CD14-positive monocyte (primary cell): ENCODE results near the gene PPP6R3. TPM values are rescaled to one million over a fixed set of nuclear protein-coding genes. Genes with fewer than 3 reads are reported as not detected.
"Not testable (repeated sequence)": the region's sequence is repeated elsewhere in the genome, so short reads cannot be mapped to it uniquely, and the experiment has no call there.

Source experiments
- DNase-seq, 3 donors: peaks; one replicate each; pipeline ENCODE4 v3.0.0-alpha.2; 2011 to 2022
- H2AFZ ChIP-seq: 2 replicates; pipeline ENCODE4 v1.6.0; 2012; ENCODE audit warnings: mild to moderate bottlenecking, low read depth, low read length, inconsistent platforms; ENCODE audit not compliant: insufficient read depth, poor library complexity, severe bottlenecking
- H3K27ac ChIP-seq, 2 donors: 1 replicate in 1 of 2; 2 replicates in 1 of 2; pipeline ENCODE4 v1.5.1; 2012 to 2013; ENCODE audit warnings: low read length in 2 of 2, control low read depth in 1 of 2, inconsistent platforms in 1 of 2, low read depth in 1 of 2, mild to moderate bottlenecking in 1 of 2
- H3K27me3 ChIP-seq, 2 donors: one replicate each; pipeline versions ENCODE4 v1.6.0 to v1.6.1; 2011 to 2013; ENCODE audit warnings: low read length in 2 of 2; ENCODE audit not compliant: control insufficient read depth in 2 of 2, insufficient read depth in 2 of 2
- H3K36me3 ChIP-seq, 2 donors: replicated peaks in 1 of 2; 1 replicate in 1 of 2; 2 replicates in 1 of 2; pipeline versions ENCODE4 v1.5.1 to v1.6.1; 2012 to 2013; ENCODE audit warnings: low read length in 2 of 2, control low read depth in 1 of 2, inconsistent platforms in 1 of 2, mild to moderate bottlenecking in 1 of 2; ENCODE audit not compliant: insufficient read depth in 2 of 2, control insufficient read depth in 1 of 2
- H3K4me1 ChIP-seq, 2 donors: 1 replicate in 1 of 2; 2 replicates in 1 of 2; pipeline versions ENCODE4 v1.5.1 to v1.6.1; 2012 to 2013; ENCODE audit warnings: low read length in 2 of 2, control low read depth in 1 of 2, inconsistent platforms in 1 of 2, mild to moderate bottlenecking in 1 of 2, moderate library complexity in 1 of 2; ENCODE audit not compliant: insufficient read depth in 2 of 2, control insufficient read depth in 1 of 2
- H3K4me2 ChIP-seq: replicated peaks from 2 replicates; pipeline ENCODE3; 2012; ENCODE audit warnings: low read length, moderate library complexity, mild to moderate bottlenecking; ENCODE audit not compliant: poor library complexity, severe bottlenecking; ENCODE audit errors: extremely low read depth
- H3K4me3 ChIP-seq, 3 experiments: fragments of 200-600 bp in 1 of 3; sonication (generic) in 1 of 3; replicated peaks in 1 of 3; 1 replicate in 2 of 3; 2 replicates in 1 of 3; pipeline ENCODE4 v1.5.1; 2011 to 2013; ENCODE audit warnings: low read length in 3 of 3, mild to moderate bottlenecking in 3 of 3, control low read depth in 2 of 3, low read depth in 2 of 3, inconsistent platforms in 1 of 3, moderate library complexity in 1 of 3
- H3K79me2 ChIP-seq: 2 replicates; pipeline ENCODE4 v1.6.0; 2012; ENCODE audit warnings: mild to moderate bottlenecking, control low read depth, inconsistent platforms, low read length, moderate library complexity; ENCODE audit not compliant: insufficient read depth
- H3K9ac ChIP-seq: 2 replicates; pipeline ENCODE4 v1.6.0; 2017; ENCODE audit warnings: low read length, mild to moderate bottlenecking; ENCODE audit not compliant: insufficient read depth, poor library complexity, severe bottlenecking
- H3K9me3 ChIP-seq, 2 donors: replicated peaks in 1 of 2; 1 replicate in 1 of 2; 2 replicates in 1 of 2; pipeline versions ENCODE4 v1.5.1 to v1.6.1; 2012 to 2013; ENCODE audit warnings: low read length in 2 of 2, control low read depth in 1 of 2; ENCODE audit not compliant: control insufficient read depth in 1 of 2, insufficient read depth in 1 of 2
- H4K20me1 ChIP-seq: 2 replicates; pipeline ENCODE4 v1.6.0; 2012; ENCODE audit warnings: mild to moderate bottlenecking, low read length, control low read depth, moderate library complexity; ENCODE audit not compliant: insufficient read depth
- H3K27ac Mint-ChIP-seq, 7 donors: one replicate each; pipeline ENCODE4 v1.8.0; 2020; ENCODE audit warnings: mild to moderate bottlenecking in 7 of 7, mixed read lengths in 7 of 7, moderate library complexity in 6 of 7, inconsistent platforms in 2 of 7
- H3K27me3 Mint-ChIP-seq, 3 donors: one replicate each; pipeline ENCODE4 v1.8.0; 2021 to 2022; ENCODE audit warnings: low read depth in 3 of 3, mild to moderate bottlenecking in 3 of 3, mixed read lengths in 3 of 3, moderate library complexity in 3 of 3, inconsistent platforms in 1 of 3
- H3K36me3 Mint-ChIP-seq, 2 donors: one replicate each; pipeline ENCODE4 v1.8.0; 2020; ENCODE audit warnings: mixed read lengths in 2 of 2, inconsistent platforms in 1 of 2, mild to moderate bottlenecking in 1 of 2
- H3K4me1 Mint-ChIP-seq: one replicate; pipeline ENCODE4 v1.8.0; 2020; ENCODE audit warnings: mild to moderate bottlenecking, mixed read lengths
- H3K4me3 Mint-ChIP-seq, 2 donors: one replicate each; pipeline ENCODE4 v1.8.0; 2020; ENCODE audit warnings: mild to moderate bottlenecking in 2 of 2, mixed read lengths in 2 of 2, moderate library complexity in 1 of 2
- H3K9me3 Mint-ChIP-seq, 7 donors: one replicate each; pipeline ENCODE4 v1.8.0; 2020 to 2022; ENCODE audit warnings: mixed read lengths in 7 of 7, mild to moderate bottlenecking in 6 of 7, moderate library complexity in 6 of 7, inconsistent platforms in 2 of 7
- WGBS: methylation state at CpG from one replicate; pipeline ENCODE4 v1.1.5; 2013; ENCODE audit warnings: missing lambda C conversion rate; ENCODE audit not compliant: insufficient coverage; 5-methylcytosine and 5-hydroxymethylcytosine counted together
- intact Hi-C, 2 donors: fragments of 100-400 bp; cut with micrococcal nuclease; formaldehyde crosslinking; loops; one replicate each; pipeline versions ENCODE4 v1.15.0 to v1.15.1; 2023
- polyA plus RNA-seq, 3 donors: library from polyadenylated mRNA; depleted of rRNA in 1 of 3; unstranded in 2 of 3; stranded (reverse) in 1 of 3; fragments of 300-500 nt in 2 of 3; fragments of >200 nt in 1 of 3; fragmentation: Illumina TruSeq in 2 of 3; gene quantifications; 1 replicate in 2 of 3; 2 replicates in 1 of 3; pipeline ENCODE4 v1.2.3, GENCODE V29; 2012 to 2021

Gene PPP6R3
- polyA plus RNA-seq, 3 donors: 22.9 to 39.4 (median 38.1) TPM

GRCh38 chr11:68625069-68625468, 164.5 kb downstream of the PPP6R3 start:
- H4K20me1 ChIP-seq, DNase-seq, H3K27ac Mint-ChIP-seq, H2AFZ ChIP-seq, H3K79me2 ChIP-seq, H3K4me1 Mint-ChIP-seq, H3K9ac ChIP-seq, H3K4me3 ChIP-seq, H3K36me3 ChIP-seq, H3K4me3 Mint-ChIP-seq, H3K27me3 ChIP-seq, H3K9me3 Mint-ChIP-seq, H3K4me1 ChIP-seq, H3K36me3 Mint-ChIP-seq, intact Hi-C loops, H3K27ac ChIP-seq, H3K9me3 ChIP-seq, H3K4me2 ChIP-seq: not testable (repeated sequence)
- peaks cover 7 to 12% (median 12%) of the 10 kb centered on the region in 3 donors for H3K27me3 Mint-ChIP-seq
- 100% methylated on average over 1 of the region's 4 CpGs for WGBS

GRCh38 chr11:68626236-68626635, 165.7 kb downstream of the PPP6R3 start:
- H3K79me2 ChIP-seq, H2AFZ ChIP-seq, H3K9ac ChIP-seq, H3K4me1 ChIP-seq, DNase-seq, H3K4me2 ChIP-seq, H3K27me3 ChIP-seq, H3K9me3 Mint-ChIP-seq, H4K20me1 ChIP-seq, H3K4me1 Mint-ChIP-seq, H3K4me3 Mint-ChIP-seq, H3K27ac Mint-ChIP-seq, H3K27ac ChIP-seq, intact Hi-C loops, H3K4me3 ChIP-seq, H3K9me3 ChIP-seq, H3K36me3 Mint-ChIP-seq, H3K36me3 ChIP-seq: not testable (repeated sequence)
- peaks cover 7 to 12% (median 12%) of the 10 kb centered on the region in 3 donors for H3K27me3 Mint-ChIP-seq
- 89% methylated on average over 6 of the region's 7 CpGs for WGBS

GRCh38 chr11:68628837-68629236, 168.3 kb downstream of the PPP6R3 start:
- H3K9me3 Mint-ChIP-seq, intact Hi-C loops, H3K4me1 Mint-ChIP-seq, H3K4me2 ChIP-seq, H3K4me1 ChIP-seq, H3K27ac Mint-ChIP-seq, DNase-seq, H3K27ac ChIP-seq, H3K27me3 Mint-ChIP-seq, H3K4me3 ChIP-seq, H3K79me2 ChIP-seq, H3K4me3 Mint-ChIP-seq, H4K20me1 ChIP-seq, H2AFZ ChIP-seq, H3K27me3 ChIP-seq, H3K9ac ChIP-seq, H3K9me3 ChIP-seq, H3K36me3 ChIP-seq, H3K36me3 Mint-ChIP-seq: not testable (repeated sequence)
- no CpG with 5 or more reads among the region's 5 CpGs for WGBS

- H3K36me3 ChIP-seq, H3K4me3 ChIP-seq, H4K20me1 ChIP-seq, H3K27ac ChIP-seq, H3K4me2 ChIP-seq, DNase-seq, H2AFZ ChIP-seq, intact Hi-C loops, H3K36me3 Mint-ChIP-seq, H3K9me3 ChIP-seq, H3K4me1 ChIP-seq, H3K27me3 ChIP-seq, H3K27ac Mint-ChIP-seq, H3K9ac ChIP-seq, H3K9me3 Mint-ChIP-seq, H3K79me2 ChIP-seq, H3K4me3 Mint-ChIP-seq: not testable (repeated sequence)
- H3K27me3 Mint-ChIP-seq: peaks cover 13 to 16% (median 14%) of the 10 kb centered on the region in 3 donors
- 93% methylated on average over 1 of the region's 8 CpGs for WGBS
- H3K4me1 Mint-ChIP-seq: peaks cover 12% of the 10 kb centered on the region
Observed at GRCh38 chr11:68632375-68632774, 171.8 kb downstream of the PPP6R3 start.
